GM21381 (cell line): ENCODE results near the gene XYLT2.
"Not testable (repeated sequence)": the region's sequence is repeated elsewhere in the genome, so short reads cannot be mapped to it uniquely, and the experiment has no call there.

ENCODE experiments used
- ATAC-seq: cut with Tn5 transposase; IDR thresholded peaks from one replicate; pipeline ENCODE4 v1.9.1; 2021; ENCODE audit warnings: mild to moderate bottlenecking, moderate library complexity; ENCODE audit not compliant: unreplicated experiment

XYLT2 gene

DNA sequence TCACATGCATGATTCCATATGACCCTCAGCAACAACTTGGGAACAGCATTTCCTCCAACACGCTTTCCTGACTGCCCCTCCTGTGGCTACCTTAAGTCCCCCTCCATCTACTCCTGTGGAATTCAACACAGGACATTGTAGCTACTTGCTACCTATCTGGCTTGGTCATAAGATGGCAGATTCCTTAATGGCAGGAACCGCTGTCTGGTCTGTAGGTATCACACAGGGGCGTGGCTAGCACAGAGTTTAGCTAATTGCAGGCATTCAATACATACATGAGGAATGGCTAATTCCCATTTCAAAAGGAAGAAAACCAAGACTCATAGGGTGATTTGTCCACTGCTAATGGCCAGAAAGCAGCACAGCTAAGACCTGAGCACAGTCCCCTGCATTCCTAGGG is 42.8 kb downstream of the XYLT2 start:
- no peak for ATAC-seq

DNA sequence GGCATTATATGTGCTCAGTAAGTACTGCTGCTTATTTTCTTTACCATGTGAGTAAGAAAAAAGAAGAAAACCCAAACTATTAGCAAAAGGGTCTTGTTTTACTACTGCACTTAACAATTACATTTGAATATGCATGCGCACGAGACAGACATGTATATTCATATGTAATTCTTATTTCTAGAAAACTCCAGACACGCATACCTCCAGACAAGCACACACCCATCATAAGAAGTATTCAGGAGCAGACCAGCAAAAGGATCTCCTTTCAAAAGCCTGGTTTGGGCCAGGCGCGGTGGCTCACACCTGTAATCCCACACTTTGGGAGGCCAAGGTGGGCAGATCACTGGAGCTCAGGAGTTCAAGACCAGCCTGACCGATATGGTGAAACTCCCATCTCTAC is 43.6 kb downstream of the XYLT2 start:
- no peak for ATAC-seq

GRCh38 chr17:50392621-50393020 is 46.7 kb downstream of the XYLT2 start:
- no peak for ATAC-seq

GRCh38 chr17:50393700-50394099 is 47.8 kb downstream of the XYLT2 start:
- ATAC-seq, result no peak

- no peak for ATAC-seq
Measured at GRCh38 chr17:50394711-50395110, 48.8 kb downstream of the XYLT2 start.

DNA sequence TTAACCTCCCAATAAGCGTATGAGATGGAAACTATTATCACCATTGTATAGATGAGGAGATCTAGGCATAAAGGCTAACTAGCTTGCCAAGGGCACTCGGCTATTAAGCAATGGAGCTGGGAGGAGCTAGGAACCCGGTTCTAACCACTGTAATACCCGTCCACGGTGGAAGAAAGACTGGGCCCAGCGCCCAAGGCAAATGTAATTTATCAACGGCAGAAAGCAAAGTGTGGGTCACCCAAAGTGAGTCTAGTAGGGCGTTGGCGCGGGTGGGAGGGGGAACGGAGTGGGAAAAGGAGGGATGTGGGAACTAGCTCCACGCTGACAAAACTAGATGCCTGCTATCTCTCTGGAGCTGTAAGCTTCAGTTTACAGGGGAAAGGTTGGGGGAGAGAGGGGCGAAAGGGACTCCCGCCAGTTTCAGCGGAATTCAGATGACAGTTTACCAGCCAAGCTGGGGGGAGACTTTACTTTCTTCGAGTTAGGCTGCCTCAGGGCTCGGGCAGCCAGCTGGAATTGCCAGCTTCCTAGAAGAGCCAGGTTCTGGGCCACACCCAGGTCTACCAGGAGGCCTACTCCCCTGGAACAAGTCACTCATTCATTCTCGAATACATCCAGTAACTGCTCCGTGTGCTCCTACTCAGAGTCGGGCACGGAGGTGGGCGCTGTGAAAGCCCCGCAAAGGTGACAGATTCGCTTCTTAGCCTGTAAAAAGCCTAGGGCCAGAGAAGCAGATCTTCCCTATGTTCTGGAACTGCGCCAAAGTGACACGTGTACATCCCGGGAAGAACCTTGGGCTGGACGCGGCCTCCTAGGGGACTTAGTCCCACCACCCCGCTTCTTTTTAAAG is 50.6 kb downstream of the XYLT2 start:
- no peak for ATAC-seq

- peak; percentile 97 for ATAC-seq
Measured at GRCh38 chr17:50397111-50397918, 51.4 kb downstream of the XYLT2 start, which contains the start of gene LRRC59. TSS of gene LRRC59 (minus strand) at chr17:50397523. CDS start at chr17:50397317, 206 bp downstream.

DNA sequence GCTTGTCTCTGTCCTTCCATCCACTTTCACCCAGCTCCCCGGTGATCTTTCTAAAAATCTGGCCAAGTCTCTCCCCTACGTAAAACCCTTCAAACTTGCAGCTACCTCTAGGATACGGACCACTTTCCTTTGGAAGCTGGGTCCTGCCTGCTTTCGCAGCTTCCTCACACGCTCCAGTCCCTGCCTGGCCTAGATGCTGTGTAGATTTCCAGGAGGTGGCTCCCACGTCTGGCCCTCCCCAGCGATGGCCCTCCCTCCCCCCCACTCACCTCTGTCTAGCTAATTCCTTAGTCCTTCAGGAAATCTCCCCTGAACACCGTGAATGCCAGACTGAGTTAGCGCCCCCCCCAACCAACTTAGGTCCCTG is 52.0 kb downstream of the XYLT2 start:
- no peak for ATAC-seq

DNA sequence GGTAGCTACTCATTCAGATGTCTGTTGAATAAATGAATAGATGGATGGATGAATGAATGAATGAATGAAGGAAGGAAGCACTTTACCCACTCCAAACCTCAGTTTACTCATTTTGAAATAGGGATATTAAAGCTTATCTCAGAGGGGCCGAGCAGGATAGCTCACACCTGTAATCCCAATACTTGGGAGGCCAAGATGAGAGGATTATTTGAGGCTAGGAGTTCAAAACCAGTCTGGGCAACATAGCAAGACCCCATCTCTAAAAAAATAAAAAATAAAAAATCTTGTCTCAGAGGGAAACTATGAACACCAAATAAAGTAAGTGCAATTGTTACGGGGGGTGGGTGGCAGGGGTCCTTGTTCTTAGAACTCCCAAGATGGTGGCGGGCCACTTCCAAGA is 52.7 kb downstream of the XYLT2 start:
- ATAC-seq, result not testable (repeated sequence)

DNA sequence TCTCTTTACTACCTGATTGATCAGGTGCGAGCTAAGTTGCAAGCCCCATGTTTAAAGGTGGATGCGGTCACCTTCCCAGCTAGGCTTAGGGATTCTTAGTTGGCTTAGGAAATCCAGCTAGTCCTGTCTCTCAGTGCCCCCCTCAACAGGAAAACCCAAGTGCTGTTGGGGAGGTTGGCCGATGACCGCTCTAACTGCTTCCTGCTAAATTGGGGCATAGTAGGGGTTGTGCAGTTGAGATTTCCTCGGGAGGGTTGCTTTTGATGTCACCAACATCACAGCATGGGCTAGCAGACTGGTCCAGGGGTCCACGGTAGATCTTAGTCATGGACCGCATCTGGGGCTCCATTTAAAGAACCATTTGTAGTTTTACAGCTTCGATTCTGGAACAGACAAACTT is 53.7 kb downstream of the XYLT2 start:
- not testable (repeated sequence) for ATAC-seq

- ATAC-seq, result not testable (repeated sequence)
Measured at GRCh38 chr17:50405351-50405750, 59.4 kb downstream of the XYLT2 start.

GRCh38 chr17:50406578-50406977 is 60.7 kb downstream of the XYLT2 start:
- no peak for ATAC-seq

- no peak for ATAC-seq
Measured at GRCh38 chr17:50407921-50408320, 62.0 kb downstream of the XYLT2 start.
